SK-N-SH (cell line): ENCODE results near the gene PLEKHG5.

Experiments
- EP300 ChIP-seq, 2 experiments: IDR thresholded peaks; 2 replicates each; pipeline versions ENCODE4 v1.4.0 to v1.6.1; 2012; ENCODE audit warnings: borderline replicate concordance in 1 of 2, low read depth in 1 of 2, low read length in 1 of 2
- POLR2AphosphoS5 ChIP-seq: IDR thresholded peaks from 2 replicates; pipeline ENCODE4 v1.6.1; 2012; ENCODE audit warnings: low read depth, low read length
- RAD21 ChIP-seq: IDR thresholded peaks from 2 replicates; pipeline ENCODE4 v1.6.1; 2012; ENCODE audit warnings: mild to moderate bottlenecking, low read length
- SMC3 ChIP-seq: IDR thresholded peaks from 2 replicates; pipeline ENCODE4 v1.6.1; 2012; ENCODE audit warnings: low read depth, low read length, improper control_type of control experiment
- YY1 ChIP-seq: IDR thresholded peaks from 2 replicates; pipeline ENCODE4 v1.4.0; 2012; ENCODE audit warnings: low read depth, mild to moderate bottlenecking
- TF ChIP-seq, protein P1 (sequence below): fragments of 200-600 bp; sonication (generic); IDR thresholded peaks from 2 replicates; pipeline ENCODE4 v1.6.1; 2017; ENCODE audit warnings: antibody characterized with exemption, mild to moderate bottlenecking, moderate library complexity
- TF ChIP-seq, protein P2 (sequence below): IDR thresholded peaks from 2 replicates; pipeline ENCODE4 v1.4.0; 2012; ENCODE audit warnings: low read depth

DNA sequence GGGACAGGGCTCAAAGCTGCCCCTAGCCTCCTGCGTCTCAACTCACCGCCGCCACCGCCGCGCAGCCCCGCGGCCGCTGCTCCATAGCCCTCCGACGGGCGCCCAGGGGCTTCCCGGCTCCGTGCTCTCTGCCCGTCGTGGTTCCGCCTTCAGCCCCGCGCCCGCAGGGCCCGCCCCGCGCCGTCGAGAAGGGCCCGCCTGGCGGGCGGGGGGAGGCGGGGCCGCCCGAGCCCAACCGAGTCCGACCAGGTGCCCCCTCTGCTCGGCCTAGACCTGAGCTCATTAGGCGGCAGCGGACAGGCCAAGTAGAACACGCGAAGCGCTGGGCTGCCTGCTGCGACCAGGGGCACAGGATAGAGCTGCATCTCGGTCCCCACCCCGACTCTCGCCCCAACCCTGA is 25.4 kb downstream of the PLEKHG5 start, which contains the start of gene TNFRSF25:
- TF ChIP-seq YY1 (no peak), EP300 (IDR thresholded peaks at IDR 0.05; ENCODE audit: borderline replicate concordance in 1 of 2, low read depth in 1 of 2, low read length in 1 of 2) (no peak), POLR2AphosphoS5 (no peak), RAD21 (no peak), SMC3 (no peak)
- TF ChIP-seq, protein P1, sequence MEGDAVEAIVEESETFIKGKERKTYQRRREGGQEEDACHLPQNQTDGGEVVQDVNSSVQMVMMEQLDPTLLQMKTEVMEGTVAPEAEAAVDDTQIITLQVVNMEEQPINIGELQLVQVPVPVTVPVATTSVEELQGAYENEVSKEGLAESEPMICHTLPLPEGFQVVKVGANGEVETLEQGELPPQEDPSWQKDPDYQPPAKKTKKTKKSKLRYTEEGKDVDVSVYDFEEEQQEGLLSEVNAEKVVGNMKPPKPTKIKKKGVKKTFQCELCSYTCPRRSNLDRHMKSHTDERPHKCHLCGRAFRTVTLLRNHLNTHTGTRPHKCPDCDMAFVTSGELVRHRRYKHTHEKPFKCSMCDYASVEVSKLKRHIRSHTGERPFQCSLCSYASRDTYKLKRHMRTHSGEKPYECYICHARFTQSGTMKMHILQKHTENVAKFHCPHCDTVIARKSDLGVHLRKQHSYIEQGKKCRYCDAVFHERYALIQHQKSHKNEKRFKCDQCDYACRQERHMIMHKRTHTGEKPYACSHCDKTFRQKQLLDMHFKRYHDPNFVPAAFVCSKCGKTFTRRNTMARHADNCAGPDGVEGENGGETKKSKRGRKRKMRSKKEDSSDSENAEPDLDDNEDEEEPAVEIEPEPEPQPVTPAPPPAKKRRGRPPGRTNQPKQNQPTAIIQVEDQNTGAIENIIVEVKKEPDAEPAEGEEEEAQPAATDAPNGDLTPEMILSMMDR, result no peak
- TF ChIP-seq, protein P2, sequence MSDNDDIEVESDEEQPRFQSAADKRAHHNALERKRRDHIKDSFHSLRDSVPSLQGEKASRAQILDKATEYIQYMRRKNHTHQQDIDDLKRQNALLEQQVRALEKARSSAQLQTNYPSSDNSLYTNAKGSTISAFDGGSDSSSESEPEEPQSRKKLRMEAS, result no peak
